Gastrocnemius medialis (tissue), 4 donors: ENCODE results near the gene CRAMP1. TPM values are rescaled to one million over a fixed set of nuclear protein-coding genes. Genes with fewer than 3 reads are reported as not detected.

ENCODE experiments used
- ATAC-seq, 2 donors: fragments of 150-250 bp; one replicate each; pipeline ENCODE4 v1.9.1; 2016
- DNase-seq, 2 donors: peaks; one replicate each; pipeline ENCODE4 v3.0.0-alpha.2; 2019
- H3K27ac ChIP-seq, 4 donors: fragments of 200-600 bp; sonication (generic); 1 replicate in 1 of 4; 2 replicates in 3 of 4; pipeline ENCODE4 v1.5.1; 2016 to 2018; ENCODE audit warnings: mild to moderate bottlenecking in 2 of 4, moderate library complexity in 1 of 4
- H3K27me3 ChIP-seq, 3 donors: fragments of 200-600 bp; sonication (generic) in 2 of 3; 1 replicate in 1 of 3; 2 replicates in 2 of 3; pipeline versions ENCODE4 v1.5.1 to v1.6.0; 2016 to 2019; ENCODE audit warnings: mild to moderate bottlenecking in 1 of 3, moderate library complexity in 1 of 3
- H3K36me3 ChIP-seq, 2 donors: fragments of 200-600 bp; sonication (generic) in 1 of 2; one replicate each; pipeline ENCODE4 v1.5.1; 2017 to 2018
- H3K4me1 ChIP-seq, 2 donors: fragments of 200-600 bp; sonication (generic) in 1 of 2; one replicate each; pipeline ENCODE4 v1.5.1; 2016 to 2017; ENCODE audit warnings: mild to moderate bottlenecking in 2 of 2
- H3K4me3 ChIP-seq, 4 donors: fragments of 200-600 bp; sonication (generic) in 3 of 4; 1 replicate in 1 of 4; 2 replicates in 3 of 4; pipeline ENCODE4 v1.5.1; 2016 to 2019; ENCODE audit warnings: mild to moderate bottlenecking in 2 of 4
- H3K9me3 ChIP-seq, 3 donors: fragments of 200-600 bp; sonication (generic) in 2 of 3; 1 replicate in 1 of 3; 2 replicates in 2 of 3; pipeline ENCODE4 v1.5.1; 2016 to 2019
- CTCF ChIP-seq, 5 experiments: fragments of 450-650 bp in 3 of 5; fragments of 200-600 bp in 2 of 5; sonication (generic) in 2 of 5; IDR thresholded peaks in 4 of 5; conservative IDR thresholded peaks in 1 of 5; 1 replicate in 4 of 5; 2 replicates in 1 of 5; pipeline ENCODE4 v1.5.1; 2016 to 2019; ENCODE audit warnings: antibody characterized with exemption in 5 of 5, mild to moderate bottlenecking in 3 of 5, moderate library complexity in 3 of 5
- POLR2A ChIP-seq, 2 donors: fragments of 450-650 bp; IDR thresholded peaks; one replicate each; pipeline ENCODE4 v1.6.1; 2017; ENCODE audit warnings: antibody characterized with exemption in 2 of 2, mild to moderate bottlenecking in 2 of 2, moderate library complexity in 2 of 2
- in situ Hi-C, 4 donors: fragments of 200-750 bp; cut with MboI; loops; one replicate each; pipeline versions ENCODE4 v1.15.0 to v1.8.0; 2017; ENCODE audit warnings: low sequenced_read_pairs in 4 of 4
- intact Hi-C: fragments of 100-400 bp; cut with DNase I; formaldehyde crosslinking; loops from one replicate; pipeline ENCODE4 v1.15.1; 2023; ENCODE audit warnings: low total_unique reads
- total RNA-seq, 4 donors: library from RNA; depleted of rRNA; stranded (reverse); fragments of >200 nt; gene quantifications; one replicate each; pipeline versions ENCODE4 v1.1.0 to v1.2.3, GENCODE V29; 2016

Gene CRAMP1
- total RNA-seq, 4 donors from 2014 or later, result 7.0 to 10.7 (median 8.7) TPM

GRCh38 chr16:1708768-1709180 is 96.6 kb downstream of the CRAMP1 start:
- intact Hi-C loops, result loop anchor here (5.0 to 10.0 kb wide), 3 partner anchors 74 to 286 kb away; partner anchors contain the start of genes NUBP2, SPSB3, TELO2 and UQCC4
- Histone ChIP-seq H3K4me3 (no peak overlapping the region), H3K36me3 (no peaks in the 10 kb centered on the region), H3K9me3 (no peaks in the 10 kb centered on the region), H3K27me3 (no peaks in the 10 kb centered on the region), H3K27ac (peak overlapping the region; percentile 7 to 92 (median 65)), H3K4me1 (peaks cover 31 to 32% of the 10 kb centered on the region in 2 donors)
- in situ Hi-C loops, result no loop called here
- TF ChIP-seq POLR2A (IDR thresholded peaks at IDR 0.05), result no peak
- no peak for TF ChIP-seq CTCF (IDR thresholded peaks at IDR 0.05 in 4 of 5, conservative IDR thresholded peaks at IDR 0.05 in 1 of 5)
- ATAC-seq, result peak in 1 of 2 donors; percentile 38
- peak in 1 of 2 donors; percentile 72 for DNase-seq

GRCh38 chr16:1709356-1709755 is 97.2 kb downstream of the CRAMP1 start:
- intact Hi-C loops, result loop anchor here (5.0 to 10.0 kb wide), 3 partner anchors 73 to 287 kb away; partner anchors contain the start of genes NUBP2, SPSB3, TELO2 and UQCC4
- TF ChIP-seq POLR2A (IDR thresholded peaks at IDR 0.05) (no peak), CTCF (IDR thresholded peaks at IDR 0.05 in 4 of 5, conservative IDR thresholded peaks at IDR 0.05 in 1 of 5) (no peak)
- no peaks in the 10 kb centered on the region for H3K27me3 ChIP-seq
- peaks cover 31 to 32% of the 10 kb centered on the region in 2 donors for H3K4me1 ChIP-seq
- H3K9me3 ChIP-seq, result no peaks in the 10 kb centered on the region
- DNase-seq (no peak), ATAC-seq (no peak)
- in situ Hi-C loops, result no loop called here
- H3K36me3 ChIP-seq, result no peaks in the 10 kb centered on the region
- H3K27ac ChIP-seq, result peak overlapping the region in 2 of 4 donors; percentile 89 to 92
- no peak overlapping the region for H3K4me3 ChIP-seq

GRCh38 chr16:1710811-1711507 is 98.8 kb downstream of the CRAMP1 start:
- intact Hi-C loops, result no loop called here
- in situ Hi-C loops, result no loop called here
- Histone ChIP-seq H3K4me1 (peaks cover 24 to 25% of the 10 kb centered on the region in 2 donors), H3K4me3 (no peak overlapping the region), H3K27ac (no peak overlapping the region), H3K9me3 (no peaks in the 10 kb centered on the region), H3K36me3 (no peaks in the 10 kb centered on the region), H3K27me3 (no peaks in the 10 kb centered on the region)
- DNase-seq (no peak), ATAC-seq (no peak)
- TF ChIP-seq CTCF (IDR thresholded peaks at IDR 0.05 in 4 of 5, conservative IDR thresholded peaks at IDR 0.05 in 1 of 5), result no peak
- no peak for TF ChIP-seq POLR2A (IDR thresholded peaks at IDR 0.05)

- ATAC-seq, result no peak
- in situ Hi-C loops, result no loop called here
- Histone ChIP-seq H3K4me1 (peaks cover 15 to 16% of the 10 kb centered on the region in 2 donors), H3K27ac (no peak overlapping the region), H3K4me3 (no peak overlapping the region), H3K27me3 (no peaks in the 10 kb centered on the region), H3K9me3 (no peaks in the 10 kb centered on the region), H3K36me3 (no peaks in the 10 kb centered on the region)
- intact Hi-C loops, result no loop called here
- no peak for TF ChIP-seq CTCF (IDR thresholded peaks at IDR 0.05 in 4 of 5, conservative IDR thresholded peaks at IDR 0.05 in 1 of 5)
- TF ChIP-seq POLR2A (IDR thresholded peaks at IDR 0.05), result no peak
- DNase-seq, result no peak
Observed at GRCh38 chr16:1712791-1713261, 100.7 kb downstream of the CRAMP1 start.
